Amniotic epithelial cell (primary cell): ENCODE measurements around the gene FREM2.
A peak's percentile ranks its signal among the peaks of the same experiment; 100 is the strongest.

Experiments used
- DNase-seq: peaks from one replicate; pipeline ENCODE4 v3.0.0-alpha.2; 2010; ENCODE audit warnings: low read depth

The FREM2 gene

GRCh38 chr13:38758277-38758676 is 71.4 kb downstream of the FREM2 start:
- DNase-seq = no peak

GRCh38 chr13:38759390-38759789 is 72.5 kb downstream of the FREM2 start:
- DNase-seq = no peak

- peak; percentile 15 for DNase-seq
Observed at GRCh38 chr13:38763446-38764381, 76.8 kb downstream of the FREM2 start.

- no peak for DNase-seq
Observed at GRCh38 chr13:38766799-38767198, 79.9 kb downstream of the FREM2 start.

GRCh38 chr13:38767506-38768265 is 80.8 kb downstream of the FREM2 start:
- no peak for DNase-seq

GRCh38 chr13:38769526-38769925 is 82.6 kb downstream of the FREM2 start:
- DNase-seq = no peak

- DNase-seq = no peak
Observed at GRCh38 chr13:38775085-38775484, 88.2 kb downstream of the FREM2 start.

GRCh38 chr13:38777347-38778119 is 90.7 kb downstream of the FREM2 start:
- no peak for DNase-seq

- DNase-seq = no peak
Observed at GRCh38 chr13:38781539-38781938, 94.7 kb downstream of the FREM2 start.

- DNase-seq = no peak
Observed at GRCh38 chr13:38784036-38784880, 97.4 kb downstream of the FREM2 start.

GRCh38 chr13:38785042-38785441 is 98.2 kb downstream of the FREM2 start:
- DNase-seq = no peak

GRCh38 chr13:38785490-38785889 is 98.6 kb downstream of the FREM2 start:
- no peak for DNase-seq

GRCh38 chr13:38787550-38787949 is 100.7 kb downstream of the FREM2 start:
- no peak for DNase-seq

GRCh38 chr13:38796890-38797289 is 110.0 kb downstream of the FREM2 start:
- no peak for DNase-seq

- DNase-seq = no peak
Observed at GRCh38 chr13:38803531-38803930, 116.7 kb downstream of the FREM2 start.

GRCh38 chr13:38804061-38804460 is 117.2 kb downstream of the FREM2 start:
- DNase-seq = no peak

- DNase-seq = no peak
Observed at GRCh38 chr13:38804536-38804935, 117.7 kb downstream of the FREM2 start.

- DNase-seq = no peak
Observed at GRCh38 chr13:38814331-38814730, 127.5 kb downstream of the FREM2 start.

- DNase-seq = no peak
Observed at GRCh38 chr13:38819053-38819452, 132.2 kb downstream of the FREM2 start.

- no peak for DNase-seq
Observed at GRCh38 chr13:38819596-38819995, 132.7 kb downstream of the FREM2 start.

GRCh38 chr13:38821770-38822551 is 135.1 kb downstream of the FREM2 start:
- DNase-seq = no peak
